ENCODE results near the gene CXCR5. TPM values are rescaled to one million over a fixed set of nuclear protein-coding genes. Genes with fewer than 3 reads are reported as not detected.

CXCR5 gene
- total and polyA plus RNA-seq, 10 of the 15 experiments (the other 5 are each of a cell fraction or from before 2014, with no cell fraction given), result 0.03 to 0.63 (median 0.25) TPM

GRCh38 chr11:118841469-118842242, 42.0 kb upstream of the CXCR5 start (continued):
- no peak for TF ChIP-seq CTCF (IDR thresholded peaks at IDR 0.05 in 2 of 3, conservative IDR thresholded peaks at IDR 0.05 in 1 of 3; ENCODE audit: control insufficient read depth in 2 of 3, extremely low read depth in 1 of 3, insufficient read depth in 1 of 3, low read depth in 3 of 3, low read length in 3 of 3)
- TF ChIP-seq MYB (IDR thresholded peaks at IDR 0.05; ENCODE audit: borderline replicate concordance, low read depth, low read length), result no peak
- TF ChIP-seq RELB (IDR thresholded peaks at IDR 0.05; ENCODE audit: low read depth), result peak; percentile 56; the same call in 1 of the 2 replicates
- no peak for TF ChIP-seq YBX1 (IDR thresholded peaks at IDR 0.05)
- TF ChIP-seq POLR2A (IDR thresholded peaks at IDR 0.05; ENCODE audit: low read depth, low read length), result no peak
- TF ChIP-seq ZNF217 (IDR thresholded peaks at IDR 0.05), result no peak
- TF ChIP-seq NRF1 (conservative IDR thresholded peaks at IDR 0.05; ENCODE audit: low read depth, low read length), result no peak
- TF ChIP-seq ZNF622 (IDR thresholded peaks at IDR 0.05), result no peak
- 0 out of 2 replicates have a peak, but pooled peaks have one; percentile 29 for TF ChIP-seq CREB1 (IDR thresholded peaks at IDR 0.05; ENCODE audit: low read depth)
- TF ChIP-seq USF1 (IDR thresholded peaks at IDR 0.05; ENCODE audit: borderline replicate concordance, extremely low read length, insufficient read depth, low read depth, low read length), result no peak
- no peak for TF ChIP-seq NR2C1 (IDR thresholded peaks at IDR 0.05)
- no peak for TF ChIP-seq CHD2 (IDR thresholded peaks at IDR 0.05; ENCODE audit: borderline replicate concordance, low read depth, low read length)
- TF ChIP-seq E4F1 (IDR thresholded peaks at IDR 0.05; ENCODE audit: borderline replicate concordance, partially characterized antibody), result no peak
- TF ChIP-seq POU2F2 (IDR thresholded peaks at IDR 0.05; ENCODE audit: borderline replicate concordance, low read depth, low read length), result peak; percentile 47; the same call in 1 of the 3 replicates
- TF ChIP-seq CUX1 (IDR thresholded peaks at IDR 0.05; ENCODE audit: insufficient replicate concordance, low read depth, low read length), result no peak
- no peak for TF ChIP-seq TARDBP (IDR thresholded peaks at IDR 0.05; ENCODE audit: borderline replicate concordance)
- no peak for TF ChIP-seq HDAC6 (IDR thresholded peaks at IDR 0.05; ENCODE audit: unreplicated experiment)
